Measurements from ENCODE around the gene PPP1R9A. TPM values are rescaled to one million over a fixed set of nuclear protein-coding genes. Genes with fewer than 3 reads are reported as not detected.
"Not testable (repeated sequence)": the region's sequence is repeated elsewhere in the genome, so short reads cannot be mapped to it uniquely, and the experiment has no call there.

PPP1R9A gene
- total RNA-seq, 1 donor, result 0.45 TPM

DNA sequence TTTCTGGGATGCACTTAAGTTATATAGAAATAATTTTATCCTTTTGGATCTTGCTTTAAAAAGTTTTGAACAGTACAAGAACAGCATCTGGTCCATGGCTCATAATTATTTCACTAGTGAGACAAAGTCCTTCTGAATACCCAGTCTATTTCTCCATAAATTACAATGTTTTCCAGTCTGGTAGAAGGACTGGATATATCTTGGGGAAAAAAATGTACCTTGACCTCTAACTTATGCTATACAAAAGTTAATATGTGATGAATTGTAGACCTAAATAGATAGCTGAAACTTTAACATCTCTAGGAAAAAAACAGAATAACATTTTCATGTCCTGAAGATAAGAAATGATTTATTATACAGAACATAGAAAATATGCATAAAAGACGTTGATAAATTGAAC lies 88.5 kb downstream of the PPP1R9A start:
- TF ChIP-seq, protein P1, sequence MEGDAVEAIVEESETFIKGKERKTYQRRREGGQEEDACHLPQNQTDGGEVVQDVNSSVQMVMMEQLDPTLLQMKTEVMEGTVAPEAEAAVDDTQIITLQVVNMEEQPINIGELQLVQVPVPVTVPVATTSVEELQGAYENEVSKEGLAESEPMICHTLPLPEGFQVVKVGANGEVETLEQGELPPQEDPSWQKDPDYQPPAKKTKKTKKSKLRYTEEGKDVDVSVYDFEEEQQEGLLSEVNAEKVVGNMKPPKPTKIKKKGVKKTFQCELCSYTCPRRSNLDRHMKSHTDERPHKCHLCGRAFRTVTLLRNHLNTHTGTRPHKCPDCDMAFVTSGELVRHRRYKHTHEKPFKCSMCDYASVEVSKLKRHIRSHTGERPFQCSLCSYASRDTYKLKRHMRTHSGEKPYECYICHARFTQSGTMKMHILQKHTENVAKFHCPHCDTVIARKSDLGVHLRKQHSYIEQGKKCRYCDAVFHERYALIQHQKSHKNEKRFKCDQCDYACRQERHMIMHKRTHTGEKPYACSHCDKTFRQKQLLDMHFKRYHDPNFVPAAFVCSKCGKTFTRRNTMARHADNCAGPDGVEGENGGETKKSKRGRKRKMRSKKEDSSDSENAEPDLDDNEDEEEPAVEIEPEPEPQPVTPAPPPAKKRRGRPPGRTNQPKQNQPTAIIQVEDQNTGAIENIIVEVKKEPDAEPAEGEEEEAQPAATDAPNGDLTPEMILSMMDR (IDR thresholded peaks at IDR 0.05; ENCODE audit: insufficient read depth, low read length), result no peak
- no peak for DNase-seq (ENCODE audit: low read depth)
- no peak overlapping the region for H3K4me3 ChIP-seq (ENCODE audit: low read depth, low read length)

DNA sequence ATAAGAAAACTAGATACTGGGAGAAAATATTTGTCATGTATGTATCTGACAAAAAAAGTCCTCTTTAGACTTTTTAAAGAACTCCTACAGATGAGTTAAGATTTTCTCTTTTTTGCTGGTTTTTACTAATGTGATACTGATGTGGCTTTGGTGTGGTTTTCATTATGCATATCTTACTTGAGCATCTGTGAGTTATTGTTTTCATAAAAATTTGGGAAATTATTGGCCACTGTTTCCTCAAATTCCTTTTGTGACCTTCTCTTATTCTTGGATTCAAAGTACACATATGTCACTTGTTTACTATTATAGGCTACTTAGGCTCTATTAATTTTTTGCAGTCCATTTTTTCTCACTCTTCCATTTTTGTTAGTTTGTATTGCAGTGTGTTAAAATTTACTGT lies 89.0 kb downstream of the PPP1R9A start:
- TF ChIP-seq, protein P1 (IDR thresholded peaks at IDR 0.05; ENCODE audit: insufficient read depth, low read length), result no peak
- no peak for DNase-seq (ENCODE audit: low read depth)
- no peak overlapping the region for H3K4me3 ChIP-seq (ENCODE audit: low read depth, low read length)

DNA sequence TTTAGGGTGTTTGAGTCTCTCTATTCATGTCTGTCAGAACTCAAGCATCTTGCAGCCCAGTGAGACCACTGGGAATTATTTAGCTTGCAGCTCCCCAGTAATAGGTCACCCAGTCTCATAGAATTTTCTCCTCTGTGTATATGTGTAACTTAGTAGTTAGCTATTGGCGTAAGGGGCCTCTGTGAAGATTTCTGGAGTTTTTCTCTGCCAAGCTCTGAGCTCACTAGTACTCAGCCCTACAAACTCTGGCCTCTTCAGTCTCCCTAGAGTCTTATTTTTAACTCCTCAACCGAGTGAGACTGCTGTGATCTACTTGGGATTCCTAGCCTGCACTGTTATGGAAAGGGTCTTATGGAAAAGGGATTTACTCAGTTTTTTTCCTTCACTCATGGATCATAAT lies 90.2 kb downstream of the PPP1R9A start:
- DNase-seq (ENCODE audit: low read depth), result no peak
- H3K4me3 ChIP-seq (ENCODE audit: low read depth, low read length), result no peak overlapping the region
- TF ChIP-seq, protein P1 (IDR thresholded peaks at IDR 0.05; ENCODE audit: insufficient read depth, low read length), result no peak

DNA sequence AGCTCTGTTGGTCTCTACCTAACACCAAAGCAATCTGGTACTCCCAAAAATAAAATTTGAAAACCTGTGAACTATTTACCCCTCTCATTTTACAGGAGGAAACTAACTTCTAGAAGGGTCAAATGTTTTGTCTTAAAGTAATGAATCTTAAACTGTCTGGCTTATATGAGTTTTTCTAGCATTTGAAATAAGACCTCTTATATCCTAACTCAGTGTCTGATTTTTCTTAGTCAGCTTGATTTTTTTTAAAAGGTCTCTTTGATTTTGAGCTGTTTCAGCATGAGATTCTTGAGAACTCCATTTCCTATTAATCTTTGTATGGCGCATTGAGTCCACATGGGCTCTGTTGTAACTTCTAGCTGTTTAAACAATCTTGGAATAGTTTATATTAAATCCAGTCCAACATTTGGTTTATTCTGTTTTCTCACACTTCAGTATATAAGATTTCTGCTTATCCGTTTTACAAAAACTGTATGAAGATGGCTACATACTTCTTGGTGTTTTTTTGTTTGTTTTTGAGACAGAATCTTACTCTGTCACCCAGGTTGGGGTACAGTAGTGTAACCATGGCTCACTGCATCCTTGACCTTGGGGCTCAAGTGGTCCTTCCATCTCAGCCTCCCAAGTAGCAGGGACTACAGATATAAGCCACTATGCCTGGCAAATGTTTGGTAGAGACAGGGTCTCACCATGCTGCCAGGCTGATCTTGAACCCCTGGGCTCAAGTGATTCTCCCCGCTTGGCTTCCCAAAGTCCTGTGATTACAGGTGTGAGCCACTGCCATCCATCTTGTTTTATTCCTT lies 91.1 kb downstream of the PPP1R9A start:
- TF ChIP-seq, protein P1 (IDR thresholded peaks at IDR 0.05; ENCODE audit: insufficient read depth, low read length), result no peak
- no peak overlapping the region for H3K4me3 ChIP-seq (ENCODE audit: low read depth, low read length)
- no peak for DNase-seq (ENCODE audit: low read depth)

DNA sequence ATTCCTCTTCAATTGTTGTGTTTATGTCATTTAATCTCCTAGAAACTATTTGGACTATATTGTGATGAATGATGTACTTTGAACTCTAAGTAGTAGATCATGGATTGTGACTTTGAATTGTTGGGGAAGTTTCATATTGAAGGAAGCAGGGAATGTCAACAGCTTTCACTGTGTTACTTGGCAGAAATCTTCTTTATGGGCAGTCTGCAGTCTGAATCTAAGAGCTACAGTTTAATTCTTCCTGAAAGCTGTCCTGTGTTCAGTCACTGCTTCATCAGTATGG lies 91.6 kb downstream of the PPP1R9A start:
- no peak overlapping the region for H3K4me3 ChIP-seq (ENCODE audit: low read depth, low read length)
- DNase-seq (ENCODE audit: low read depth), result no peak
- TF ChIP-seq, protein P1 (IDR thresholded peaks at IDR 0.05; ENCODE audit: insufficient read depth, low read length), result no peak

DNA sequence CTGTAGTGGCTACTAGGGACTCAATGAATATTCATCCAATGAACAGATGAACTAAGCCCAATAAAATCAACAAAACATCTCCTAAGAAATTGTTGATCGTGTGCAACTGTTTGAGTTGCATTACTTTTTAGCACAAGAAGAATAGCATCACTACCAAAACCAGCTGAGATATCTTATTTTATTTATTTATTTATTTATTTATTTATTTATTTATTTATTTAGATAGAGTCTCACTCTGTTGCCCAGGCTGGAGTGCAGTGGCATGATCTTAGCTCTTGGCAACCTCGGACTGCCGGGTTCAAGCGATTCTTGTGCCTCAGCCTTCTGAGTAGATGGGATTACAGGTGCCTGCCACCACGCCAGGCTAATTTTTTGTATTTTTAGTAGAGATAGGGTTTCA lies 92.2 kb downstream of the PPP1R9A start:
- DNase-seq (ENCODE audit: low read depth); H3K4me3 ChIP-seq (ENCODE audit: low read depth, low read length): not testable (repeated sequence)

DNA sequence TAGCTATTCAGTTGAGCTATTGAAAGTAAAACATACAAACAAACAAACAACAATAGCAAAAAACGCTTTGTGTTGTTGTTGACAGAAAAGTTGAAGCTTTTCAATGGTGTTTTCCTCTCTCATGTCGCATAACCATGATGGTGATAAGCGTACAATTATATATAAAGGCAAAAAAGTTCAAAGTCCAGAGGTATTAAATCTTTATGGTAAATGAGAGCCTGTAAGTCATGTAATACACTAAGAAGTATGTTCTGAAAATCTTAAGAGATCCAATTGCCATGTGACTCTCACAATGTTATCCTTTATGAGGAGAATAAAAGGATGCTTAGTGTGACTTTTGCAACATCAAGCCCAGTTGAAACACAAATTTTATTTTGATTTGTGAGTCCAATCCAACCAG lies 93.9 kb downstream of the PPP1R9A start:
- H3K4me3 ChIP-seq (ENCODE audit: low read depth, low read length), result no peak overlapping the region
- no peak for DNase-seq (ENCODE audit: low read depth)
- TF ChIP-seq, protein P1 (IDR thresholded peaks at IDR 0.05; ENCODE audit: insufficient read depth, low read length), result no peak

All from fibroblast of the aortic adventitia (primary cell).